ENCODE data around the gene ZNF521.

Gene ZNF521

DNA sequence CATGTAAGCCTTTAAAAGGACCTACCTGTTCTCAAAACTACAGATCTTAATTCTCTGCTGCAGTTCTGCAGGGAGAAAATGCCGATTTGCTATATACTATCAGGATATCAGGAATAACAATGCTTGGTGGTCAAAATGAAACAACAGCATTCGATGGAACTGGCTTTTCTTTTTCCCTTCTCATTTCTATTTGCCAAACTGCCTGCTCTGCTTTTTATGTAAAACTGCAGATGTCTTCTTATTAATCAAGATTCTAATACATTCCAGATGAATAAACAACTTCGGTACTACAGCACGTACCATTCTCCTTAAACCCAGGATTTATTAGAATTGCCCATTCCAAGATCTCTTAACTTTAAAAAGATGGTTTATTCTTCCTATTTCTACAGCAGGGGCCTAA lies 100.9 kb downstream of the ZNF521 start:
- TF ChIP-seq, protein P1, sequence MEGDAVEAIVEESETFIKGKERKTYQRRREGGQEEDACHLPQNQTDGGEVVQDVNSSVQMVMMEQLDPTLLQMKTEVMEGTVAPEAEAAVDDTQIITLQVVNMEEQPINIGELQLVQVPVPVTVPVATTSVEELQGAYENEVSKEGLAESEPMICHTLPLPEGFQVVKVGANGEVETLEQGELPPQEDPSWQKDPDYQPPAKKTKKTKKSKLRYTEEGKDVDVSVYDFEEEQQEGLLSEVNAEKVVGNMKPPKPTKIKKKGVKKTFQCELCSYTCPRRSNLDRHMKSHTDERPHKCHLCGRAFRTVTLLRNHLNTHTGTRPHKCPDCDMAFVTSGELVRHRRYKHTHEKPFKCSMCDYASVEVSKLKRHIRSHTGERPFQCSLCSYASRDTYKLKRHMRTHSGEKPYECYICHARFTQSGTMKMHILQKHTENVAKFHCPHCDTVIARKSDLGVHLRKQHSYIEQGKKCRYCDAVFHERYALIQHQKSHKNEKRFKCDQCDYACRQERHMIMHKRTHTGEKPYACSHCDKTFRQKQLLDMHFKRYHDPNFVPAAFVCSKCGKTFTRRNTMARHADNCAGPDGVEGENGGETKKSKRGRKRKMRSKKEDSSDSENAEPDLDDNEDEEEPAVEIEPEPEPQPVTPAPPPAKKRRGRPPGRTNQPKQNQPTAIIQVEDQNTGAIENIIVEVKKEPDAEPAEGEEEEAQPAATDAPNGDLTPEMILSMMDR (IDR thresholded peaks at IDR 0.05; ENCODE audit: low read depth, low read length) = no peak
- no peak for DNase-seq (ENCODE audit: extremely low read depth, low read depth)

DNA sequence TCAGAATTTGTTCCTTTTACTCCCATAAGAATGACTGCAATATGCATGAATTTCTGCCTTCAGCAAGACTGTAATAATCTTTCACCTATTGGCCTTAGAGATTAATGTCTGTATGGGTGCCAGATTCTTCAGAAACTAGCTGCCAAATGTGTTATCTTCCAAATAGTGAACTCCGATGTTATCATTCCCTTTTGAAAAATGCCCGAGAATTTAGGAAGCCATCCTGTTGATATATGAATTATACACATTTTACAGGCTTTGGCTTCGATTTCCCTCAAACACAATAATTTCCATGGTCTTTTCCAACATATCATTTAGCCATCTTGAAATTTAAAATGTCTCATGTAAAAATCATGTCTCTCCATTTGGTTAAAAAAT lies 101.5 kb downstream of the ZNF521 start:
- no peak for DNase-seq (ENCODE audit: extremely low read depth, low read depth)
- TF ChIP-seq, protein P1 (IDR thresholded peaks at IDR 0.05; ENCODE audit: low read depth, low read length) = no peak

DNA sequence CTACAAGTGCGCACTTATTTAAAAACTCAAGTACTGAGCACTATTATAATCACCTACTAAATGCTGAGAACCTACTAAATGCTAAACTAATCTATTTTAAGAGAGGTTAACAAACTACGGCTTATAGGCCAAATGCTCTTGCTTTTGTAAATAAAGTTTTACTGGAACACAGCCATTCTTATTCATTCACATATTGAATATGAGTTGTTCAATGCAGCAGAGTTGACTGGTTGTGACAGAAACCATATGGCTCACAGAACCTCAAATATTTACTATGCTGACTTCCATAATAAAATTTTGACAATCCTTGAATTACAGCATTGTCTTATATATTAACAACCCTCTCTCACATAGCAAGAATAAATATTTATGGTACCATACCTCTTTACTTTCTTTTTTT lies 103.2 kb downstream of the ZNF521 start:
- TF ChIP-seq, protein P1 (IDR thresholded peaks at IDR 0.05; ENCODE audit: low read depth, low read length) = no peak
- DNase-seq (ENCODE audit: extremely low read depth, low read depth) = no peak

DNA sequence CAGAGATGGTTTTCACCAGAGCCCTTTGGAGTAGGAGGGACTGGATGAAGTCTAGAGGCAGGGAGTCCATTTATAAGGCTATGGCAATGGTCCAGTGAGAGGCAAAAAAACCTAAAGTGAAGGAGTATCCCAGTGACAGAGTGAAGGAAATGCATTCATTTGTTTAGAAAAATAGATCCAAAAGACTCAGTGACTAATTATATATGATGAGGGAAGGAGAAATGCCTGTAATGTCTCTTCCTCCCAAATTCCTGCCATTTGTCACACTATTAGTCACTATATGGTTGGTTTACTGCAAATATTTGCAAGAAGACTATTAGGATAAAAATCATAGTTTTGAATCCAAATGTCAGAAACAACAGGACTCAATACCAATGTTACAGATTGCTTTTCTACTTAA lies 104.2 kb downstream of the ZNF521 start:
- TF ChIP-seq, protein P1 (IDR thresholded peaks at IDR 0.05; ENCODE audit: low read depth, low read length) = no peak
- no peak for DNase-seq (ENCODE audit: extremely low read depth, low read depth)

DNA sequence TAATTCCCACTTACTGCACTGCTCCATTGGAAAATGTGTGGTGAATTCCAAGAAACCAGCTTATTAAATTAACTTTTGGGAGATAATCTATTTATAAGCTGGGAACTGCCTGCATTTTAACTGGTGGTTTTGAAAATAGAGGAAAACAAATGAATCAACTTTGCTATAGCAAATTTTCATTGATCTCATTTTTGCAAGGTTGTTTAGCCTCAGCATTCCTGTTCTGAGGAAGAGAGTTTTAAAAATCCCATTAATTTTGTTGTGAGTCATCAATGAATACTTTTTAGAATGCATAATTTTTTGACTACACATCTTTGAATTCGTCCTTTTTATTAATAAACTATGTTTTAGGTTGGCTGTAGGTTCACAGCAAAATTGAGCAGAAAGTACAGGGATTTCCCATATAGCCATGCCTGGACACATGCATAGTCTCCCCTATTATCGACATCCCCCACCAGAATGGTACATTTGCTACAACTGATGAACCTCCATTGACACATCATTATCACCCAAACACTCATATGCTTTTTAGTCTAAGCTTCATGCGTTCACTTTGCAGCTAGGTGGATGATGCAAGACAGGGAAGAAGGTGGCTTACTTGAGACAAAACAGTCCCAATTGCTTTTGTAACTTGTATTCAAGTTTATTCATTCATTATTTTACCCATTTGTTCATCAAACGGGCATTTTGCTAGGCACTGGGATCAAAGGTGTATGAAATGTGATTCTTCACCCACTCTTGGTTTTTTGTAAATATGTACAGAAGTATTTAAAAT lies 106.9 kb downstream of the ZNF521 start:
- DNase-seq (ENCODE audit: extremely low read depth, low read depth) = no peak
- TF ChIP-seq, protein P1 (IDR thresholded peaks at IDR 0.05; ENCODE audit: low read depth, low read length) = no peak

DNA sequence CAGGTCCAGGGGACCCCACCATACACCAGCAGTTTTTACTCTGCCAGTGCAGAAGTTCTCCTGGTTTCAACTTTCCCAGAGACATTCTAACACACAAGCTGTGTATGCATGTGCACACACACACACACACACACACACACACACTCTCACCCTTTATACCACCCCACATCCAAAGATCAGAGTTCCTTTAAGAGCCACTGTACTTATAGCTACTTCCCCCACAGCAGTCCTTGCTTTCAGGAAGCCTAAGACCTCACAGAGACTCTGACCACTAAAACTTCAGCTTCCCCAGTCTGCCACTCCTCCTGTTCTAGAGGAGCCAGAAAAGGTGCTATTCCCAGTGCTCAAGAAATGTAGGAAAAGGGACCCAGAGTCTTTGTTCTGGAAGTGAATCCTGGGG lies 107.8 kb downstream of the ZNF521 start:
- TF ChIP-seq, protein P1 (IDR thresholded peaks at IDR 0.05; ENCODE audit: low read depth, low read length) = no peak
- no peak for DNase-seq (ENCODE audit: extremely low read depth, low read depth)

DNA sequence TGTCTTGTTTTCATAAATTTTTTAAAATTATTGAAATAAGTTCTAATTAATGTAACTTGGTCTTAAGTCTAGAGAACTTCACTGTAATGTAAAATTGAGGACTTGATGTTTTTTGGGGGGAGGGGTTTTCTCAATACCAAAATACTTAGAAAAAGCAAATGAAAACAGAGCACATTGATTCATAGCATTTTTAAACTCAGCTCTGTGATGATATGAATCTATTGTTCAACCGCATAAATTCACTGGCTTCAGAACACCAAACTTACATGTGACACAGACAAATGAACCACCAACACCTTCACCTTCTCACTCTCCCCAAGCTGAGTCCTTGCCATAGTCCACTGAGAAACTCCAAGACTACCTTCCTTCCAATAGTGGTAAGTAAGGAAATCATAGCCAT lies 108.2 kb downstream of the ZNF521 start:
- TF ChIP-seq, protein P1 (IDR thresholded peaks at IDR 0.05; ENCODE audit: low read depth, low read length) = no peak
- no peak for DNase-seq (ENCODE audit: extremely low read depth, low read depth)

Measured in AG09319 (cell line).